RWPE1 (cell line): Measurements from ENCODE around the gene IGFBP5.

Experiments used
- CTCF ChIA-PET: fragments of 350-600 bp; sonication (Branson Sonifier 250); formaldehyde crosslinking; extraction: SDS; loops from one replicate; lab custom pipeline; 2021; lab: Yijun Ruan, JAX
- POLR2A ChIA-PET: fragments of 400-600 bp; formaldehyde crosslinking; extraction: SDS; loops from one replicate; lab custom pipeline; 2020; ENCODE audit warnings: antibody characterized with exemption; ENCODE audit not compliant: low non-redundant PET; lab: Yijun Ruan, JAX
- DNase-seq: peaks from one replicate; pipeline ENCODE4 v3.0.0; 2012; ENCODE audit warnings: low spot score
- H3K27ac ChIP-seq: fragments of 450-650 bp; 2 replicates; pipeline ENCODE4 v1.5.1; 2017
- CTCF ChIP-seq: fragments of 450-650 bp; conservative IDR thresholded peaks from 2 replicates; pipeline ENCODE4 v1.5.1; 2017; ENCODE audit warnings: low read depth, mild to moderate bottlenecking

The IGFBP5 gene

GRCh38 chr2:216645636-216645950, 49.8 kb downstream of the IGFBP5 start:
- ChIA-PET CTCF (no interaction called here), POLR2A (no interaction called here)
- no peak for TF ChIP-seq CTCF
- H3K27ac ChIP-seq = no peak overlapping the region
- DNase-seq = no peak

GRCh38 chr2:216644842-216645635, 50.3 kb downstream of the IGFBP5 start:
- POLR2A ChIA-PET = no interaction called here
- H3K27ac ChIP-seq = no peak overlapping the region

GRCh38 chr2:216643986-216644659, 51.2 kb downstream of the IGFBP5 start:
- CTCF ChIA-PET = interaction anchor here (0.5 kb wide), 2 partner anchors 162 to 796 kb away, joined by 3 to 4 read pairs; no protein-coding TSS in a partner anchor
- POLR2A ChIA-PET = no interaction called here

More at GRCh38 chr2:216644842-216645635, 50.3 kb downstream of the IGFBP5 start:
- no peak for TF ChIP-seq CTCF
- CTCF ChIA-PET = interaction anchor here (0.5 kb wide), 1 partner anchor 163 kb away, joined by 4 read pairs; no protein-coding TSS in a partner anchor
- DNase-seq = no peak

DNA sequence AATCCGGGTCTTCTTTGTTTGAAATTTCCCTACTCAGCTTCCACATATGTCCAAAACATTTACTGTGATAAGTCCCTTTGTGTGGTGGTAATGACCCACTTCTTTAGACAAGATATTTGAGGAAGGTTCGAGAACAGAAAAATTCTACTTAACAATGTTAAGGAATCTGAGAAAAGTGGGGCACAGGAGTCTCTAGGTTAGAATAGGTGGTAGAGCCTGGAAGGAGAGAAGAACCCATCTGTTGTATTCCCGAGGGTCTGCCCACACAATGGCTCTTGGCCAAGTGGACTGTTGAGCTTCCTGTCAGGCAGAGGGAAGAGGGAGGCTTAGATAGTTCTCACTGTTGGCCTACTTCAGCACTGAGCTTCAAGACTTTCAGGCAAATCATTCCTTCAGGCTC, 57.9 kb downstream of the IGFBP5 start:
- no peak for TF ChIP-seq CTCF
- CTCF ChIA-PET = interaction anchor here (0.7 kb wide), 1 partner anchor 14 kb away, joined by 3 read pairs; no protein-coding TSS in a partner anchor
- POLR2A ChIA-PET = no interaction called here
- peak overlapping the region; percentile 95 for H3K27ac ChIP-seq
- no peak for DNase-seq

More at GRCh38 chr2:216643986-216644659, 51.2 kb downstream of the IGFBP5 start:
- H3K27ac ChIP-seq = peak overlapping the region; percentile 77
- TF ChIP-seq CTCF = no peak
- no peak for DNase-seq

DNA sequence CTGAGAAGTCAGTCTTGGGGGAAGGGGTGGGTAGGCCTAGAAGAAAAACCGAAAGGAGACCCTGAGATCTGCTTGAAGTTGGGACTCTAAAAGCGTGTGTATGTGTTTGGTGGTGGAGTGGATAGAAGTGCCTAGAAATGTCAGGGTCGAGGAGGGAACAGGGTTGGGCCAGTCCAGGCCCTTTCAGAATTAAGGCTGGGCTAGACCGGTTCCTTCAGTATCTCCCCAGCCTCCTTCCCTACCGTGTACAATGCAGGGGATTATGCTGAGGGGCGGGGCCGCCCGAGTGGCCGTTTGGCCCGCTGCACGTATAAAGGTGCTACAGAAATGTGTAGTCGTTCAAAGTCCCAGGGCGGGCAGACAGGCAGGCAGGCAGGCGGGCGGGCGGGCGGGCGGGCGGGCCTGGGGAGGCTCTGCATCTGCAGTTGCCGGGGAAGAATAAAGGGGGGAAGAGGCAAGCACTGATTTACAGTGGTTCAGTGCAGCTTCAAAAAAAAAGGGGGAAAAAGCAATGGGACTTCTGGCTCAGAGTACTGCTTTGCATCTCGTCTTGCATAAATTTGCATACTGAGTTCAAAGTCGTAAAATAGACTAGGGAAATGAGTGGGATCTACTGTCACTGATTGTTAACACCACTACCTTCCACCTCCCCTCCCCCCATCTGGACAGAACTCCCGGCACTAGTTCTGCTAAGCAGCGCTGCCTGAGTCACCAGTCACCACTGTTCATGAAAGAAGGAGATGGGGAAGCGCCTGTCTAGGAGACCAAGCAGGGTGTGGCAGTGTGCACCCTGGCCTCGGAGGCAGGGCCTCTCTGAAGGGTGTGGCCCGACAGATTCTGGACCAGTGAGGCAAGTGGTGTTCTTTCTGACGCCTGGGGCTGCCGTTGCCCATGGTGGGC, 58.5 kb downstream of the IGFBP5 start:
- ChIA-PET POLR2A (interaction anchor here (0.6 kb wide), 1 partner anchor 17 kb away, joined by 4 read pairs; no protein-coding TSS in a partner anchor), CTCF (interaction anchor here (0.7 kb wide), 2 partner anchors 15 to 97 kb away, joined by 3 read pairs; no protein-coding TSS in a partner anchor)
- TF ChIP-seq CTCF = no peak
- peak; percentile 75 for DNase-seq
- H3K27ac ChIP-seq = peak overlapping the region; percentile 95
